ENCODE results near the gene DAZAP2.
"Not testable (repeated sequence)": the region's sequence is repeated elsewhere in the genome, so short reads cannot be mapped to it uniquely, and the experiment has no call there.

DAZAP2 gene

GRCh38 chr12:51254536-51254935, 15.9 kb downstream of the DAZAP2 start:
- DNase-seq: no peak

- DNase-seq: not testable (repeated sequence)
Observed at GRCh38 chr12:51259600-51259999, 21.0 kb downstream of the DAZAP2 start.

GRCh38 chr12:51262758-51263177, 24.1 kb downstream of the DAZAP2 start:
- no peak for DNase-seq

- DNase-seq: no peak
Observed at GRCh38 chr12:51263341-51263740, 24.7 kb downstream of the DAZAP2 start.

- DNase-seq: no peak
Observed at GRCh38 chr12:51264297-51264696, 25.7 kb downstream of the DAZAP2 start.

GRCh38 chr12:51265024-51265423, 26.4 kb downstream of the DAZAP2 start:
- no peak for DNase-seq

GRCh38 chr12:51269174-51270066, 30.8 kb downstream of the DAZAP2 start:
- DNase-seq: no peak

- DNase-seq: no peak
Observed at GRCh38 chr12:51270067-51270950, 31.7 kb downstream of the DAZAP2 start, which contains the start of gene SMAGP. Gene SMAGP, minus strand, starts transcription at chr12:51270415. Its CDS starts 1,137 bp downstream, at chr12:51269278.

GRCh38 chr12:51270951-51271518, 32.4 kb downstream of the DAZAP2 start:
- DNase-seq: no peak

- not testable (repeated sequence) for DNase-seq
Observed at GRCh38 chr12:51272810-51273209, 34.2 kb downstream of the DAZAP2 start.

- DNase-seq: no peak
Observed at GRCh38 chr12:51275088-51275487, 36.5 kb downstream of the DAZAP2 start.

- DNase-seq: no peak
Observed at GRCh38 chr12:51281202-51281924, 42.7 kb downstream of the DAZAP2 start.

- DNase-seq: no peak
Observed at GRCh38 chr12:51285843-51286242, 47.2 kb downstream of the DAZAP2 start.

- not testable (repeated sequence) for DNase-seq
Observed at GRCh38 chr12:51291603-51292513, 53.2 kb downstream of the DAZAP2 start.
